ENCODE measurements around the gene COX20.
"Not testable (repeated sequence)": the region's sequence is repeated elsewhere in the genome, so short reads cannot be mapped to it uniquely, and the experiment has no call there.

The COX20 gene

GRCh38 chr1:244826712-244827111 is 8.7 kb upstream of the COX20 start:
- no peak for DNase-seq

- no peak for DNase-seq
These were observed 4.8 kb upstream of the COX20 start for GRCh38 chr1:244830639-244831038.

- DNase-seq = not testable (repeated sequence)
These were observed 2.2 kb upstream of the COX20 start for GRCh38 chr1:244833260-244833659.

GRCh38 chr1:244833734-244834542 is 1.5 kb upstream of the COX20 start:
- DNase-seq = peak; percentile 78

- peak; percentile 86 for DNase-seq
These were observed 749 bp upstream of the COX20 start for GRCh38 chr1:244834543-244835275.

- no peak for DNase-seq
These were observed 670 bp downstream of the COX20 start for GRCh38 chr1:244836135-244836521.

GRCh38 chr1:244836584-244836983 is 1.1 kb downstream of the COX20 start:
- no peak for DNase-seq

GRCh38 chr1:244837597-244838258 is 2.3 kb downstream of the COX20 start:
- DNase-seq = no peak

GRCh38 chr1:244839656-244840055 is 4.2 kb downstream of the COX20 start:
- DNase-seq = no peak

- DNase-seq = no peak
These were observed 4.8 kb downstream of the COX20 start for GRCh38 chr1:244840219-244840794.

- DNase-seq = no peak
These were observed 5.9 kb downstream of the COX20 start for GRCh38 chr1:244841273-244841927.

- no peak for DNase-seq
These were observed 7.9 kb downstream of the COX20 start for GRCh38 chr1:244843148-244843978.

GRCh38 chr1:244844155-244845121 is 9.0 kb downstream of the COX20 start:
- DNase-seq = no peak

- DNase-seq = no peak
These were observed 11.2 kb downstream of the COX20 start for GRCh38 chr1:244846653-244847052.

- DNase-seq = no peak
These were observed 13.9 kb downstream of the COX20 start for GRCh38 chr1:244849189-244849866.

GRCh38 chr1:244850099-244850852 is 14.8 kb downstream of the COX20 start:
- DNase-seq = no peak

- DNase-seq = no peak
These were observed 15.4 kb downstream of the COX20 start for GRCh38 chr1:244850896-244851295.

- DNase-seq = no peak
These were observed 16.2 kb downstream of the COX20 start for GRCh38 chr1:244851546-244852231.

- no peak for DNase-seq
These were observed 17.2 kb downstream of the COX20 start for GRCh38 chr1:244852694-244853093.
